HG03139 (cell line): ENCODE data around the gene PXMP4.

Experiments
- ATAC-seq: cut with Tn5 transposase; IDR thresholded peaks from one replicate; pipeline ENCODE4 v1.9.1; 2021; ENCODE audit not compliant: unreplicated experiment

Gene PXMP4

GRCh38 chr20:33732166-33732970 is 12.3 kb upstream of the PXMP4 start:
- ATAC-seq: peak; percentile 50

GRCh38 chr20:33731693-33732165 is 11.6 kb upstream of the PXMP4 start, which contains the start of gene ZNF341:
Gene ZNF341 (plus strand): TSS chr20:33731996. CDS start chr20:33732022, 26 bp downstream.
- peak; percentile 57 for ATAC-seq

DNA sequence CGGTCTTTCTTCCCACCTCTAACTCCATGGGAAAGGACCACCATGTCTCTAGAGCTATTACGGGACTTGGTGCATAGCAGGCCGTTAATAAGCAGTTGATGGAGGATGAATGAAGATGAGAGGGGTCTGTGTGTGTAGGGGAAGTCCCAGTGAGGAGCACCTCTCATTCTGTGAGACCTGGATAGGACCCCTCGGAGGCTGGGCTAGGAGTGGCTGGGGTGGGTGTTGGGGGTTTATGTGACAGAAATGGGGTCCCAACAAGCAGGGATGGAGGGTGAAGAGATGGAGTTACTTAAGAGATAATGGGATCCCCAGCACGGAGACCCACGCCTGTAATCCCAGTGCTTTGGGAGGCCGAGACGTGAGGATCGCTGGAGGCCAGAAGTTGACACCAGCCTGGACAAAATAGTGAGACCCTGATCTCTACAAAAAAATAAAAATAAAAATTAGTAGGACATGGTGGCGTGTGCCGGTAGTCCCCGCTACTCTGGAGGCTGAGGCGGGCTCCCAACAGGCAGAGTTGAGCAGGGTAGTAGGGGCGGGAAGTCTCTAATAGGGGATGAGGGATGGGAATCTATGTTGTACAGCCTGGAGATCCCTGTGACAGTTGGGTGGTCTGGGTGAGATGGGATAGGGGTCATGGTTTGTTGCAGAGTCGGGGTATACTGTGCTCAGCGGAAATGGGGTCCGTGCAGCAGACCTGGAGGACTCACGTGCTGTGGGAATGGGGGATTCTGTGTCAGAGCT is 11.0 kb upstream of the PXMP4 start:
- ATAC-seq: no peak

- no peak for ATAC-seq
These were observed 9.0 kb upstream of the PXMP4 start for GRCh38 chr20:33729101-33729500.

DNA sequence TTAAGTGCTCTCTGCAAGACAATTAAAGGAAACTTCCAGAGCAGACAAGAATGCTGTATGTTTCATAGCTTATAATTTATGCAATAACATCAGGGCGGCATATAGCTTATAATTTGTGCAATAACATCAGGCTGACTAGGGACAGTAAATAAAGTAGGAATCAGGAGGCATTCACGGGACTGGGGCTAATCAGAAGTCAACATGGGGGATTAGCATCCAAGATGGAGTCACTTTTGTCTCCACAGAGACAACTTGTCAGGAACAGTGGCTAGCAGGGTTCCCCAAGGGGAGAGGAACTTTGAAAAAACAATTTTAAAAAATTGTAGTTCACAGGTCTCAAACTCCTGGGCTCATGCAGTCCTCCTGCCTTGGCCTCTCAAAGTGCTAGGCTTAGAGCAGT is 8.4 kb upstream of the PXMP4 start:
- no peak for ATAC-seq

GRCh38 chr20:33727806-33728205 is 7.7 kb upstream of the PXMP4 start:
- ATAC-seq: no peak

- no peak for ATAC-seq
These were observed 7.0 kb upstream of the PXMP4 start for GRCh38 chr20:33727115-33727479.

- no peak for ATAC-seq
These were observed 5.6 kb upstream of the PXMP4 start for GRCh38 chr20:33725607-33726264.

DNA sequence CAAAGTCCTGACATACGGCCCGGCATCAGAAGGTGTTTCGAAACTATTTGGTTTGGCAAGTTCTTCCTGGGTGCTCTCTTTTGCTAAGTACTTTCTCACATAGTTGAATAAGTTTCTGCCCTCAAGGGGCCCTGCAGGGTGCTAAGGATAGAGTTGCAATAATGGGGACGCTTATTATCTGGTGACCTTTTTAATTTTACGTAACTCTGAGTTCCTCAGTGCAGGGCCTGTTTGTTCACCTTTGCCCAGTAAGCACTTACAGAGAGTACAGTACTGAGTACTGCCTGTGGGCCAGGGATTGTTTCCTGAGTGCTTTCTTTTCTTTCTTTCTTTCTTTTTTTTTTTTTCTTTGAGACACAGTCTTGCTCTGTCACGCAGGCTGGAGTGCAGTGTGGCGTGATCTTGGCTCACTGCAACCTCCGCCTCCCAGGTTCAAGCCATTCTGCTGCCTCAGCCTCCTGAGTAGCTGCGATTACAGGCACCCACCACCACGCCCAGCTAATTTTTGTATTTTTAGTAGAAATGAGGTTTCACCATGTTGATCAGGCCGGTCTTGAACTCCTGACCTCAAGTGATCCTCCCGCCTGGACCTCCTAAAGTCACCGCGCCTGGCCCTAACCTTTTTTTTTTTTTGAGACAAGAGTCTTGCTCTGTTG is 4.5 kb upstream of the PXMP4 start:
- no peak for ATAC-seq

DNA sequence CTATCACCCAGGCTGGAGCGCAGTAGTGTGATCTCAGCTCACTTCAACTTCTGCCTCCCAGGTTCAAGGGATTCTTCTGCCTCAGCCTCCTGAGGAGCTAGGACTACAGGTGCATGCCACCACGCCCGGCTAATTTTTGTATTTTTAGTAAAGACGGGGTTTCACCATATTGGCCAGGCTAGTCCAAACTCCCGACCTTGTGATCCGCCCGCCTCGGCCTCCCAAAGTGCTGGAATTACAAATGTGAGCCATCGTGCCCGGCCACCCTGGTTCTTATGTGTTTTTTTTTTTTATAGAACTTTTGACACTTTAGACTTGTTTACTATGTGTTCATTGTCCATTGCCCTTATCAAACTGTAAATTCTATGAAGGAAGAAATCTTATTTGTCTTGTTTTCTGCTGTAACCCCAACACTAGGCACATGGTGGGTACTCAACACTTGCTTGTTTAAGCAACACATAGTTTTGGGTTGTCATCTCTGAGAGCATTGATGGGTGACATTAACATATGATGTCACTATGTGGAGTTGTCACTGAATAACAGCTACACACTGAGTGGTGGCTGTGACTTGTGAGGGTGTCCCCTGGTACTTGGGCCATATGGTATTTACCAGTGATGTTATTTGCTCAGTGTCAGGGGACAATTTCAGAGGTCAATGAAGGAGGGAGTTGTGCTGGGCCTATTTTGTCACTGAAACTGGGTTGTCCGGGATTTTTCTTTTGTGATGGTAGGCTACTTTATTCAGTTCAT is 1.5 kb upstream of the PXMP4 start:
- ATAC-seq: no peak

DNA sequence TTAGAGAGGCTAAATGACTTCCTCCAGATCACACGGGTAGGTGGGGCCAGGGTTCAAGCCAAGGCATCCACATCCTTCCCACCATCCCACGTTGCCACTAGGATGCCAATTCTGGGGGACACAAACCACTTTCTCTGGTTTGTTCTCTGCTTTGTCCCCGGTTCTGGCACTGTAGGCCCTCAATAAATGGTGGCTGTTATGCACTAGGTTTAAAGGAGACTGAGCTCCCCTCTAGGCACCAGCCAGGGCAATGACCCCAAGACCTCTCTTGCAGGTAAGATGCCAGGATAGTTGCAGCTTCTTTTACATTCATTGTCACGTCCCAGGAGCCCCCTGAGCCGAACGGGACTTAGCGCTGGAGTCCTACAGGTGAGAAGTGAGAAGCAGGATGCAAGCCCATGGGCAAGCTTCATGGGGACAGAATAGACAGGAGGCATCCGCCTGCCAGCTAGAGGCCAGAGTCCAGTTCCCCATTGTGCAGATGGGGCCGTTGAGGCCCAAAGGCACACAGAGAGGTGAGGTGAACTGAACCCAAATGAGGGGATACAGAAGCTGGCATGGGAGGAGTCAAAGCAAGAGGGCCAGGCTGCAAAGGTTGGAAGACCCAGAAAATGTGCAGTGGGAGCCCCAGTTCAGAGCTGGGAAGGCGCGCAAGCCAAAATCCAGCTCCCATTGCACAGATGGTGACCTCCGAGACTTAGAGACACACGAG is 677 bp downstream of the PXMP4 start:
- ATAC-seq: no peak

DNA sequence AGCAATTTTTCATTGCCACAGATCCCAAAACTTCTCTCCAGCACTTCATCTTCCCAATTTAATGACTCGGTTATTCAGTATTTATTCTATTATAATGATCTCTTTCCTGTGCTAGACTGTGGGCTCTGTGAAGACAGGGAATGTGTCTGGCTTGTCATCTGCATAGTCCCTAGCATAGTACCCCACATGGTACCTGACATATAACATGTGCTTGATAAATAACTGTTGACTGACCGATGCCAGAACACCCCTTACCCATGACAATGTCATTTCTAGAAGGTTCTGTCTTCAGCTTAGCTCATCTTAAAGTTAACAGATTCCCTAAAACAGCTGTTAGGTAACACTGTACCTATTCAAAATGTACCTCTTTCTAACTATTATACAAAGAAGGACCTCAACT is 3.6 kb downstream of the PXMP4 start:
- no peak for ATAC-seq

- ATAC-seq: no peak
These were observed 6.2 kb downstream of the PXMP4 start for GRCh38 chr20:33713865-33714367.

DNA sequence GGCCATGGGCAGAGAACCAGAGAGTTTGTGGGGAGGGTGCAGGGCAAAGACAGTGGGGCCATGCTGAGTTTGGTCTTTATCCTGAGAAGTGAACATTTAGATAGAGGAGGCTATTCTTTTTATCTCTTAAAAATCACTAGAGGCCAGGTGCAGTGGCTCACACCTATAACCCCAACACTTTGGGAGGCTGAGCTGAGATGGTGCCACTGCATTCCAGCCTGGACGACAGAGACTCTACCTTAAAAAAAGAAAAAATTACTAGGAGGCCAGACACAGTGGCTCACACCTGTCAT is 8.7 kb downstream of the PXMP4 start:
- ATAC-seq: no peak

GRCh38 chr20:33710681-33711445 is 9.2 kb downstream of the PXMP4 start:
- no peak for ATAC-seq

GRCh38 chr20:33709905-33710541 is 10.1 kb downstream of the PXMP4 start:
- no peak for ATAC-seq

GRCh38 chr20:33709398-33709797 is 10.7 kb downstream of the PXMP4 start:
- no peak for ATAC-seq

DNA sequence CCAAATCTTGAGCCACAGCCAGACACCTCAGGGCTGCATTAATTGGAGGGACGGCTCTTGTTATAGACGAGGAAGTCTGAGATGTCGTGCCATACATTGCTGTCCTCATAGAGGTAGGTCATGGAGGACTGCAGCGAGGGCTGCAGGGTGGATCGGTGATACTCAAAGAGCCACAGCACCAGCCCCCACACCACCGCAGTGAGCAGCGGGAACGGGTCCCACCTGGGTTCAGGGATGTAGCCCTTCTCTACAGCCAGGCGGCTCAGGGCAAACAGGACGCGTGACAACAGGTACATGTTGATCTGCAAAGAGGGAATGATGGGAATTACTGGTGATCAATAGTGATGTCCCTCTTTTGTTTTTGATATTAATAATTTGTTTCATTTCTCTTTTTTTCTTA is 12.4 kb downstream of the PXMP4 start:
- no peak for ATAC-seq
